Body of pancreas (tissue), 4 donors: Measurements from ENCODE around the gene DTD2. TPM values are rescaled to one million over a fixed set of nuclear protein-coding genes. Genes with fewer than 3 reads are reported as not detected.

Experiments
- ATAC-seq: fragments of 150-250 bp; one replicate; pipeline ENCODE4 v1.9.1; 2016
- DNase-seq, 4 donors: peaks; one replicate each; pipeline ENCODE4 v3.0.0-alpha.2; 2019
- H3K27ac ChIP-seq, 4 donors: fragments of 200-600 bp; sonication (generic); 1 replicate in 3 of 4; 2 replicates in 1 of 4; pipeline versions ENCODE4 v1.5.1 to v1.6.1; 2016 to 2019; ENCODE audit warnings: mild to moderate bottlenecking in 1 of 4, mixed read lengths in 1 of 4, moderate library complexity in 1 of 4
- H3K27me3 ChIP-seq, 2 donors: fragments of 200-600 bp; sonication (generic); one replicate each; pipeline ENCODE4 v1.6.0; 2016; ENCODE audit warnings: mild to moderate bottlenecking in 1 of 2
- H3K36me3 ChIP-seq, 2 donors: fragments of 200-600 bp; sonication (generic); replicated peaks in 1 of 2; 2 replicates each; pipeline ENCODE4 v1.5.1; 2016; ENCODE audit warnings: low read depth in 2 of 2; ENCODE audit not compliant: insufficient read depth in 1 of 2
- H3K4me1 ChIP-seq: fragments of 200-600 bp; sonication (generic); one replicate; pipeline ENCODE4 v1.6.0; 2016
- H3K4me3 ChIP-seq, 2 donors: fragments of 200-600 bp; sonication (generic); 1 replicate in 1 of 2; 2 replicates in 1 of 2; pipeline ENCODE4 v1.5.1; 2016 to 2019
- H3K9me3 ChIP-seq, 3 donors: fragments of 200-600 bp; sonication (generic); 1 replicate in 2 of 3; 2 replicates in 1 of 3; pipeline ENCODE4 v1.5.1; 2016
- POLR2A ChIP-seq, 3 donors: fragments of 450-650 bp; IDR thresholded peaks; one replicate each; pipeline ENCODE4 v1.6.1; 2016; ENCODE audit warnings: antibody characterized with exemption in 3 of 3, mild to moderate bottlenecking in 2 of 3
- WGBS, 2 donors: methylation state at CpG; one replicate each; pipeline ENCODE4 v1.1.5; 2017; 5-methylcytosine and 5-hydroxymethylcytosine counted together
- intact Hi-C: fragments of 100-400 bp; cut with DNase I; formaldehyde crosslinking; loops from one replicate; pipeline ENCODE4 v1.15.1; 2023
- total RNA-seq, 2 donors: library from RNA; depleted of rRNA; stranded (reverse); fragments of >200 nt; gene quantifications; one replicate each; pipeline ENCODE4 v1.1.0, GENCODE V29; 2016
- TF ChIP-seq, protein P1 (sequence below), 7 experiments: fragments of 450-650 bp in 4 of 7; fragments of 200-600 bp in 3 of 7; sonication (generic) in 3 of 7; IDR thresholded peaks; one replicate each; pipeline ENCODE4 v1.5.1; 2016 to 2019; ENCODE audit warnings: antibody characterized with exemption in 7 of 7

The DTD2 gene
- total RNA-seq, 2 donors from 2014 or later, result 20.4 to 22.3 TPM

DNA sequence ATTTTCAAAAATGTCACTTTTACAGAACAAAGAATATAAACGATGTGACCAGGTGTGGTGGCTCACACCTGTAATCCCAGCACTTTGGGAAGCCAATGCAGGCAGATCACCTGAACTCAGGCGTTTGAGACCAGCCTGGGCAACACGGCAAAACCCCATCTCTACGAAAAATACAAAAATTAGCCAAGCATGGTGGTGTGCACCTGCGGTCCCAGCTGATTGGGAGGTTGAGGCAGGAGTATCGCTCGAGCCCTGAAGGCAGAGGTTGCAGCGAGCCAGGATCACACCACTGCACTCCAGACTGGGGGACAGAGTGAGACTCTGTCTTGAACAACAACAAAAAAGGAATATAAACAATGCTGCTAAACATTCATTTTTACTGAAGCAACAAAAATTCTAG is 52.2 kb downstream of the DTD2 start:
- Histone ChIP-seq H3K4me3 (no peak overlapping the region), H3K9me3 (no peaks in the 10 kb centered on the region), H3K36me3 (no peaks in the 10 kb centered on the region), H3K4me1 (peaks cover 5% of the 10 kb centered on the region), H3K27me3 (no peaks in the 10 kb centered on the region), H3K27ac (no peak overlapping the region)
- WGBS, 2 donors, result 95 to 96% methylated on average over 8 of the region's 8 CpGs
- ATAC-seq (no peak), DNase-seq (no peak)
- intact Hi-C loops, result no loop called here
- TF ChIP-seq, protein P1, sequence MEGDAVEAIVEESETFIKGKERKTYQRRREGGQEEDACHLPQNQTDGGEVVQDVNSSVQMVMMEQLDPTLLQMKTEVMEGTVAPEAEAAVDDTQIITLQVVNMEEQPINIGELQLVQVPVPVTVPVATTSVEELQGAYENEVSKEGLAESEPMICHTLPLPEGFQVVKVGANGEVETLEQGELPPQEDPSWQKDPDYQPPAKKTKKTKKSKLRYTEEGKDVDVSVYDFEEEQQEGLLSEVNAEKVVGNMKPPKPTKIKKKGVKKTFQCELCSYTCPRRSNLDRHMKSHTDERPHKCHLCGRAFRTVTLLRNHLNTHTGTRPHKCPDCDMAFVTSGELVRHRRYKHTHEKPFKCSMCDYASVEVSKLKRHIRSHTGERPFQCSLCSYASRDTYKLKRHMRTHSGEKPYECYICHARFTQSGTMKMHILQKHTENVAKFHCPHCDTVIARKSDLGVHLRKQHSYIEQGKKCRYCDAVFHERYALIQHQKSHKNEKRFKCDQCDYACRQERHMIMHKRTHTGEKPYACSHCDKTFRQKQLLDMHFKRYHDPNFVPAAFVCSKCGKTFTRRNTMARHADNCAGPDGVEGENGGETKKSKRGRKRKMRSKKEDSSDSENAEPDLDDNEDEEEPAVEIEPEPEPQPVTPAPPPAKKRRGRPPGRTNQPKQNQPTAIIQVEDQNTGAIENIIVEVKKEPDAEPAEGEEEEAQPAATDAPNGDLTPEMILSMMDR (IDR thresholded peaks at IDR 0.05), result no peak
- no peak for TF ChIP-seq POLR2A (IDR thresholded peaks at IDR 0.05)

DNA sequence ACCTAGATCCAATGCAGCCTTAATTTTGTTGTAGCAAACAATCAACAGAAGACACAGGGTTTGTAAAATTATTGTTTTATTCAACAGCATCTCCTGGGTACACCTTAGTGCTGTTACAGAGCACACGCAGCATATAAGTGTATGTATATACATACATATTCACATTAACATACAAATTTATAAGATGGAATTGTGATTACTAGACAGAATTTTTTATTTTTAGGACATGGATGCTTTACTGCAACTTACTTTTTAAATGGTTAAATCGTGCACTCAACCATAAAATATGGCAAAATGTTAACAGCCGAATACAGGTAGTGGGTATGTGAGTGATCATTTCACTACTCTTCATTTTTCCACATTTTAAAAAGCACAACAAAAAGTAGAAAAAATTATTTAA is 53.6 kb downstream of the DTD2 start:
- intact Hi-C loops, result no loop called here
- H3K4me3 ChIP-seq, result no peak overlapping the region
- no peaks in the 10 kb centered on the region for H3K36me3 ChIP-seq
- H3K9me3 ChIP-seq, result no peaks in the 10 kb centered on the region
- WGBS, 2 donors, result 94 to 98% methylated on average over 3 of the region's 3 CpGs
- ATAC-seq, result no peak
- H3K27ac ChIP-seq, result no peak overlapping the region
- no peak for DNase-seq
- H3K4me1 ChIP-seq, result peaks cover 5% of the 10 kb centered on the region
- H3K27me3 ChIP-seq, result no peaks in the 10 kb centered on the region
- TF ChIP-seq POLR2A (IDR thresholded peaks at IDR 0.05), result no peak
- TF ChIP-seq, protein P1 (IDR thresholded peaks at IDR 0.05), result no peak

DNA sequence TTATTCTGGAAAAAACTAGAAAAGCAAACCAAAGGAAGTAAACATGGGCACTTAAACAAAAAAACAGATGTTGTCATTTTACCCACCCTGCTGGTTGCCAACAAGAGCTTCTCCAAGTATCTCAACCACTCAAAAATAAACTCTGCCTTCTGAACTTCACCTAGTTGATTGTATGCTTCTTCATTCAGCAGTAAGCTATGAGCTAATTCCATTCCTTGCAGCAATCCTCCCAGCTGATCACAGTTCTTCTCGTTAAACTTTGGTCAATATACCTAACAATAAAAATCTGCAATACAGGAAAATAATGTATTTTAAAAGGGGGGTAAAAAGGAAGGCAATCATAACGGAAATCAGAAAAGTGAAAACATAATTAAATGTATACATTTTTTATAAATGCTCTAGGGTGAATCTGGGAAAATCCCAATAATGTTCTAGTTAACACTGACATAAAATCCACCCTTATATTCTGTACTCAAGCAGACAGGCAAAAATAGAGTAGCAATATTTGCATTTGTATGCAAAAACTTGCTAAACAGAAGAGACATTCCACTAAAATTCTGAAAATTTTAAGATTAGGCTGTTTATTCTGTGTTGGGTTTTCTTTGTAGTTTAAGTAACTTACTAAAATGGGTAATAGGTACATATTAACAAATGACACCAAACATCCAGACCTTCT is 54.4 kb downstream of the DTD2 start:
- Histone ChIP-seq H3K27ac (no peak overlapping the region), H3K9me3 (no peaks in the 10 kb centered on the region), H3K36me3 (no peaks in the 10 kb centered on the region), H3K4me3 (no peak overlapping the region), H3K27me3 (no peaks in the 10 kb centered on the region), H3K4me1 (peaks cover 5% of the 10 kb centered on the region)
- DNase-seq (no peak), ATAC-seq (no peak)
- intact Hi-C loops, result no loop called here
- TF ChIP-seq, protein P1 (IDR thresholded peaks at IDR 0.05), result no peak
- TF ChIP-seq POLR2A (IDR thresholded peaks at IDR 0.05), result no peak
- 85 to 89% methylated on average over 2 of the region's 2 CpGs for WGBS, 2 donors

DNA sequence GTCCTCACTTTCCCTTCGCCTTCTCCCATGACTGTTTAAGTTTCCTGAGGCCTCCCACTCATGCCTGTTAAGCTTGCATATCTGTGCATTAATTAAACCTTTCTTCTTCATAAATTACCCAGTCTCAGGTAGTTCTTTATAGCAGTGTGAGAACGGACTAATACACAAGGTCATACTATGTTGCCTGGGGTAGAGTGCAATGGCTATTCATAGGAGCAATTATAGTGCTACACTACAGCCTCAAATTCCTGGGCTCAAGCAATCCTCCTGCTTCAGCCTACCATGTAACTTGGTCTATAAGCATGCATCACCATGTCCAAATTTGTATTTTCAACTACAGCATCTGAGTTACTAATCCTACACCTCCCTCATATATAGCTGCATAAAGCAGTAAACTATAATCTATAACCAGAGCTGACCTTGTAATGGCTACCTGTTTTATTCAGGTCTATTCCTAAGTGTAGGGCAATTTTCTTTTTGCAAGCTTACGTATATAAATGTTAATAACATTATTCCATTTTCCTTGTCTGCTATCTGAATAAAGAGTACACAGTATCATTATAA is 55.9 kb downstream of the DTD2 start:
- intact Hi-C loops, result no loop called here
- TF ChIP-seq POLR2A (IDR thresholded peaks at IDR 0.05), result no peak
- TF ChIP-seq, protein P1 (IDR thresholded peaks at IDR 0.05), result no peak
- Histone ChIP-seq H3K4me1 (peaks cover 3% of the 10 kb centered on the region), H3K4me3 (no peak overlapping the region), H3K27me3 (no peaks in the 10 kb centered on the region), H3K36me3 (no peaks in the 10 kb centered on the region), H3K9me3 (no peaks in the 10 kb centered on the region), H3K27ac (no peak overlapping the region)
- DNase-seq (no peak), ATAC-seq (no peak)
- 96 to 98% methylated on average over 3 of the region's 3 CpGs for WGBS, 2 donors
